HFFc6 (cell line): Measurements from ENCODE around the gene CMTM6. TPM values are rescaled to one million over a fixed set of nuclear protein-coding genes. Genes with fewer than 3 reads are reported as not detected.

Experiments
- DNase-seq: peaks from one replicate; pipeline ENCODE4 v3.0.0-alpha.2; 2018
- H3K27ac Mint-ChIP-seq: 2 replicates; pipeline ENCODE4 v1.8.0; 2020; ENCODE audit warnings: mild to moderate bottlenecking, mixed read lengths
- H3K27me3 Mint-ChIP-seq: 2 replicates; pipeline ENCODE4 v1.8.0; 2021; ENCODE audit warnings: mild to moderate bottlenecking, moderate library complexity, mixed read lengths; ENCODE audit not compliant: insufficient read depth
- H3K36me3 Mint-ChIP-seq: 2 replicates; pipeline ENCODE4 v1.8.0; 2021; ENCODE audit warnings: low read depth, mixed read lengths
- H3K4me1 Mint-ChIP-seq: 2 replicates; pipeline ENCODE4 v1.8.0; 2020; ENCODE audit warnings: low read depth, mixed read lengths
- H3K4me3 Mint-ChIP-seq: 2 replicates; pipeline ENCODE4 v1.8.0; 2020; ENCODE audit warnings: mild to moderate bottlenecking, moderate library complexity, mixed read lengths
- H3K9me3 Mint-ChIP-seq: 2 replicates; pipeline ENCODE4 v1.8.0; 2020; ENCODE audit warnings: mild to moderate bottlenecking, mixed read lengths
- CTCF ChIP-seq: fragments of 200-600 bp; sonication (generic); IDR thresholded peaks from 2 replicates; pipeline ENCODE4 v1.5.0; 2021; ENCODE audit warnings: antibody characterized with exemption, mild to moderate bottlenecking
- total RNA-seq, 6 experiments: library from RNA; stranded (reverse); fragmentation: NEBNext Ultra II Directional; extraction: Animal tissue kit (Norgen Biotek cat#: 25700); gene quantifications; 2 replicates in 1 of 6; 3 replicates in 5 of 6; pipeline ENCODE4 v1.2.3, GENCODE V29; 2021

CMTM6 gene
- total RNA-seq, 6 experiments from 2014 or later, result 55.7 to 68.0 (median 62.7) TPM

DNA sequence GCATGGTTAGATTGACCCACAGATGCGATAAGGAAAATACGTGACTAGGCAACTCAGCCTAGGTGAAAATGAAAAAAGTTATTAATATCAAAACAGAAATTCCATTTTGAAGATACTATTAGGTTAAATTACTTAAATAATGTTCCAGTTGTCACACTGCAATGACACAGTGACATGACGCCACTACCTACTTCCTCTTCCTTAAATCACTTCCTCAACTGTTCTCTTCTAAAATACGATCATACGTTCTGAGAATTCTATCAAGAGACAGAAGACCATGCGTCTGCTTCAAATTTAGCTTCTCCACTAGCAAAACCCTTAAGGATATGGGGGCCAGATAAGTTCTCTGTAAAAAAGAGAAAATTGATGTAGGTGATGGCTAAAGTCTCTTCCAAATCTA lies 18.2 kb downstream of the CMTM6 start:
- Mint-ChIP-seq H3K27me3 (no peaks in the 10 kb centered on the region), H3K4me1 (peaks cover 8% of the 10 kb centered on the region), H3K27ac (no peak overlapping the region), H3K9me3 (no peaks in the 10 kb centered on the region), H3K36me3 (peaks cover 32% of the 10 kb centered on the region), H3K4me3 (no peak overlapping the region)
- no peak for TF ChIP-seq CTCF
- no peak for DNase-seq

- TF ChIP-seq CTCF, result no peak
- H3K36me3 Mint-ChIP-seq, result peaks cover 39% of the 10 kb centered on the region
- no peak overlapping the region for H3K4me3 Mint-ChIP-seq
- peaks cover 8% of the 10 kb centered on the region for H3K4me1 Mint-ChIP-seq
- no peaks in the 10 kb centered on the region for H3K27me3 Mint-ChIP-seq
- no peaks in the 10 kb centered on the region for H3K9me3 Mint-ChIP-seq
- no peak overlapping the region for H3K27ac Mint-ChIP-seq
- no peak for DNase-seq
Measured at GRCh38 chr3:32483772-32484171, 18.9 kb downstream of the CMTM6 start.

DNA sequence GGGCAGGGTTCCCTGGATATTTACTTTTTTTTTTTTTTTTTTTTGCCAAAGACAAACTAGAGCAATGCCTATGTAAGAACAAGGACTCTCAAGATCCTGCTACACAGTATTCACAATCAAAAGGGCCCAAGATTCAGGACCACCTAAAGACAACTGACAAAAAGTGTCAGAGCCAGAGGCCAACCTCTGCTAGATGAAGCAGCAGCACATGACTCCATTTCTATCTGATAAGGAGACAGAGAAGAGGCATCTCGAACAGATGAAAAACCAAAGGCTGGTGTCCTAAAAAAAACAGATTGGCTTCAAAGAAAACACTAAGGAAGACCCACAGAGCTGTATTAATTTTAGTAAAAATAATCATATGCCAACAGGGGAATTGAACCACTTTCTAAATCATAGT lies 20.0 kb downstream of the CMTM6 start:
- no peak for TF ChIP-seq CTCF
- no peak overlapping the region for H3K27ac Mint-ChIP-seq

GRCh38 chr3:32481791-32482631 lies 20.6 kb downstream of the CMTM6 start:
- peaks cover 40% of the 10 kb centered on the region for H3K36me3 Mint-ChIP-seq
- H3K27me3 Mint-ChIP-seq, result no peaks in the 10 kb centered on the region
- no peaks in the 10 kb centered on the region for H3K9me3 Mint-ChIP-seq
- no peak overlapping the region for H3K27ac Mint-ChIP-seq
- no peak for TF ChIP-seq CTCF
- H3K4me3 Mint-ChIP-seq, result no peak overlapping the region
- DNase-seq, result no peak
- H3K4me1 Mint-ChIP-seq, result peaks cover 8% of the 10 kb centered on the region

More for the DNA sequence above, 20.0 kb downstream of the CMTM6 start:
- no peak for DNase-seq
- peaks cover 40% of the 10 kb centered on the region for H3K36me3 Mint-ChIP-seq
- H3K9me3 Mint-ChIP-seq, result no peaks in the 10 kb centered on the region
- no peak overlapping the region for H3K4me3 Mint-ChIP-seq
- H3K4me1 Mint-ChIP-seq, result peaks cover 8% of the 10 kb centered on the region
- H3K27me3 Mint-ChIP-seq, result no peaks in the 10 kb centered on the region

DNA sequence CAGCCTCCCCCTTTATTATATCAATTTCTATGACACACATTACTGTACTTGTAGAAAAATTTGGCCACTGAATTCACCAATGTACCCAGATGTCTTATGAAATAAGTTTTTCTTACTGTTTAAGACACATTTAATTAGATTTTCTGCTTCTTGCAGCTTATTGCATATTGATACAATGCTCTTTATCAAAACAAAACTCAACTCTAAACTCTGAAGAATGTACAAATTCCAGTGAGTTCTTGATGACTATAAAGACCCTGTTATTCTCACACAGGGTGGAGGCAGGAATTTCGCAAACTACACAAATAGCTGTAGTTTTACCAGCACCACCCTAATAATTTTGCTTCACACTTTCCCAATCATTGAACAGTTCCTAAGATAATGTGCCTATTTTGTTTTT lies 22.0 kb downstream of the CMTM6 start:
- Mint-ChIP-seq H3K36me3 (peaks cover 38% of the 10 kb centered on the region), H3K4me1 (peaks cover 8% of the 10 kb centered on the region), H3K9me3 (no peaks in the 10 kb centered on the region), H3K27me3 (no peaks in the 10 kb centered on the region), H3K4me3 (no peak overlapping the region), H3K27ac (no peak overlapping the region)
- no peak for DNase-seq
- TF ChIP-seq CTCF, result no peak
